Testis (tissue), 2 donors: ENCODE results near the gene ANAPC2.

Source experiments
- CTCF ChIP-seq, 3 experiments: fragments of 450-650 bp in 2 of 3; fragments of 200-600 bp in 1 of 3; sonication (generic) in 1 of 3; IDR thresholded peaks; one replicate each; pipeline ENCODE4 v1.5.1; 2016 to 2019; ENCODE audit warnings: antibody characterized with exemption in 3 of 3, mild to moderate bottlenecking in 2 of 3, moderate library complexity in 1 of 3
- POLR2A ChIP-seq: fragments of 450-650 bp; IDR thresholded peaks from one replicate; pipeline ENCODE4 v1.6.1; 2017; ENCODE audit warnings: antibody characterized with exemption, mild to moderate bottlenecking, moderate library complexity

GRCh38 chr9:137215196-137215986 lies 27.0 kb upstream of the ANAPC2 start:
- no peak for TF ChIP-seq CTCF (IDR thresholded peaks at IDR 0.05)
- no peak for TF ChIP-seq POLR2A
